Mucosa of descending colon (tissue), 3 donors: ENCODE measurements around the gene WIPF2. TPM values are rescaled to one million over a fixed set of nuclear protein-coding genes. Genes with fewer than 3 reads are reported as not detected.
A peak's percentile ranks its signal among the peaks of the same experiment; 100 is the strongest.
"Not testable (repeated sequence)": the region's sequence is repeated elsewhere in the genome, so short reads cannot be mapped to it uniquely, and the experiment has no call there.

ENCODE experiments used
- ATAC-seq: fragments of 200-7000 bp; cut with Tn5 transposase; one replicate; pipeline ENCODE4 v1.9.1; 2020; ENCODE audit warnings: mild to moderate bottlenecking, moderate library complexity
- DNase-seq, 3 donors: peaks; one replicate each; pipeline ENCODE4 v3.0.0-alpha.2; 2020
- H3K36me3 ChIP-seq: fragments of 200-600 bp; one replicate; pipeline ENCODE4 v1.8.0; 2021; ENCODE audit warnings: low read depth, mild to moderate bottlenecking
- H3K4me1 ChIP-seq: fragments of 200-600 bp; one replicate; pipeline ENCODE4 v1.8.0; 2021; ENCODE audit warnings: low read depth, mild to moderate bottlenecking
- H3K4me3 ChIP-seq: fragments of 200-600 bp; one replicate; pipeline ENCODE4 v1.8.0; 2021; ENCODE audit warnings: mild to moderate bottlenecking
- H3K9me3 ChIP-seq: fragments of 200-600 bp; one replicate; pipeline ENCODE4 v1.8.0; 2021; ENCODE audit warnings: mild to moderate bottlenecking
- intact Hi-C, 2 donors: fragments of 100-400 bp; cut with DNase I in 1 of 2; cut with micrococcal nuclease in 1 of 2; formaldehyde crosslinking; loops; one replicate each; pipeline versions ENCODE4 v1.11.0 to v1.11.1; 2022; cut with DNase I, micrococcal nuclease
- total RNA-seq, 3 donors: library from RNA; stranded (reverse); fragmentation: NEBNext Ultra II Directional in 2 of 3; extraction: Animal tissue kit (Norgen Biotek cat#: 25700) in 2 of 3; gene quantifications; one replicate each; pipeline versions ENCODE4 v1.2.1 to v1.2.4, GENCODE V29; 2021 to 2023
- TF ChIP-seq, protein P1 (sequence below): fragments of 200-600 bp; IDR thresholded peaks from one replicate; pipeline ENCODE4 v1.8.0; 2022; ENCODE audit warnings: antibody characterized with exemption, mild to moderate bottlenecking
- donor health status: DM: no; HTN: no; CAD: no; lungs with moderate emphysema.
- donor health status: DM: no; HTN: no; CAD: no.
- donor health status: DM: no; HTN: yes; CAD: no.

The WIPF2 gene
- total RNA-seq, 3 donors from 2014 or later, result 41.4 to 56.2 (median 42.8) TPM

DNA sequence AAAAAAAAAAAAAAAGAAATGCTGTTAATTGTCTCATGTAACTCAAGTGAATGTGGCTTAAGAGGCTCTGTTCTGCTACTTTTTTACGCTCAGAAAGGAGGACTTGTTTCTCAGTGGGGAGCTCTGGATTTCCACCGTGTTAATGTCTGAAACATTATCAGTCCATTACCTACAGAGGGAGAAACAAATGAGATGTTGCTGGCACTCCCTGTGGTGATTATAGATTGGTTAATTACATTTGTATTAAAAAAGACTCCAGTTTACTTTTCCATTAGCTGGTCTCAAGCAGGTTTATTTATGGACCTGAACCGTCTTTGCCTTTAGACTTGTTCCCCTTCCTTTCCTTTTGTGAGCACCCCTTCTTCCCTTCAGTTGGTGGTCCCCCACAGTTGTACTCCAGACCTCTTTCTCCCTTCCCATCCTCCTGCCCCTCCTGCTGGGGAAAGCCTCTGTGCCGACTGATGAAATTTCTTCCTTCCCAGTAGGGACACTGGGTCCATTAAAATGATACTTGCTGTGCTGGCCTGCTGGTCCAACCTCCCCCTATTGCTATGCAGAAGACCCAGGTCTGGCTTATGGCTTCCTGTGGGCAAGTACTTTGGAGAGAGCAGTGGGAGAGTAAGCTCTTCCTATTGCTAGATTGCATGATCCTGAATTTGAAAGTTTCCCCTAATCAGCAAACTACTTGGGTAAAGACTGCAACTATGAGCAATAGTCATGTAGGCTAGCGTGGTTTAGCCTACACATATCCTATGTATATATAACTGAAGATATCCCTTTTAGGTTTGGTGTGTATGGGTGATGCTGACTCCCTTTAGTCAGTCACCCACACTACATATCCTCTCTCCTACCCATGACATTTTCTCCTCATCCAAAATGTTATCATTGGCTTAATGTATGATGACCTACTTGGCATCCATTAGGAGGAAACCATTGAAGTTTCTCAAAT, 76.7 kb downstream of the WIPF2 start:
- Histone ChIP-seq H3K4me1 (no peaks in the 10 kb centered on the region), H3K36me3 (no peaks in the 10 kb centered on the region), H3K9me3 (no peaks in the 10 kb centered on the region), H3K4me3 (no peak overlapping the region)
- intact Hi-C loops, result no loop called here
- DNase-seq, result no peak
- no peak for ATAC-seq
- TF ChIP-seq, protein P1, sequence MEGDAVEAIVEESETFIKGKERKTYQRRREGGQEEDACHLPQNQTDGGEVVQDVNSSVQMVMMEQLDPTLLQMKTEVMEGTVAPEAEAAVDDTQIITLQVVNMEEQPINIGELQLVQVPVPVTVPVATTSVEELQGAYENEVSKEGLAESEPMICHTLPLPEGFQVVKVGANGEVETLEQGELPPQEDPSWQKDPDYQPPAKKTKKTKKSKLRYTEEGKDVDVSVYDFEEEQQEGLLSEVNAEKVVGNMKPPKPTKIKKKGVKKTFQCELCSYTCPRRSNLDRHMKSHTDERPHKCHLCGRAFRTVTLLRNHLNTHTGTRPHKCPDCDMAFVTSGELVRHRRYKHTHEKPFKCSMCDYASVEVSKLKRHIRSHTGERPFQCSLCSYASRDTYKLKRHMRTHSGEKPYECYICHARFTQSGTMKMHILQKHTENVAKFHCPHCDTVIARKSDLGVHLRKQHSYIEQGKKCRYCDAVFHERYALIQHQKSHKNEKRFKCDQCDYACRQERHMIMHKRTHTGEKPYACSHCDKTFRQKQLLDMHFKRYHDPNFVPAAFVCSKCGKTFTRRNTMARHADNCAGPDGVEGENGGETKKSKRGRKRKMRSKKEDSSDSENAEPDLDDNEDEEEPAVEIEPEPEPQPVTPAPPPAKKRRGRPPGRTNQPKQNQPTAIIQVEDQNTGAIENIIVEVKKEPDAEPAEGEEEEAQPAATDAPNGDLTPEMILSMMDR, result no peak

GRCh38 chr17:40297511-40297910, 78.4 kb downstream of the WIPF2 start:
- TF ChIP-seq, protein P1, result no peak
- DNase-seq, result no peak
- no peaks in the 10 kb centered on the region for H3K4me1 ChIP-seq
- intact Hi-C loops, result no loop called here
- H3K9me3 ChIP-seq, result no peaks in the 10 kb centered on the region
- no peak for ATAC-seq
- no peak overlapping the region for H3K4me3 ChIP-seq
- no peaks in the 10 kb centered on the region for H3K36me3 ChIP-seq

DNA sequence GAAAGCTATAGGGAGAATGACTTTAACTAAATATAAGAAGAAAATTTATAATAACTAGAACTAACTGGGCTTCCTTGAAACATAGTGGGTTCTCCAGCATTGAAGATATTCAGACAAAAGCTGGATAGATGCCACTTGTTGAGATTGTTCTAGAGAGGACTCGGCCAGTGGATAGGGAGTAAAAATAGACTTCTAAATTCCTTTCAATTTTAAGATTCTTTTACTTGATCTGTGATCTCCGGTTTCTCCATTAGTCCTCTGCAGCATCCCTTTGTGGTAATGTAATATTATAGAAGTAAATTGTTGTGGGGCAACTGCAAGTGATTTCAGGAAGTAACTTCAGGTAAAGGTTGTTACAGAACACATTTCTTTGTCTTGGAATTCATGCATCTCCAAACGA, 79.6 kb downstream of the WIPF2 start:
- Histone ChIP-seq H3K4me1 (no peaks in the 10 kb centered on the region), H3K36me3 (no peaks in the 10 kb centered on the region), H3K4me3 (no peak overlapping the region), H3K9me3 (no peaks in the 10 kb centered on the region)
- intact Hi-C loops, result no loop called here
- TF ChIP-seq, protein P1, result no peak
- ATAC-seq (no peak), DNase-seq (no peak)

DNA sequence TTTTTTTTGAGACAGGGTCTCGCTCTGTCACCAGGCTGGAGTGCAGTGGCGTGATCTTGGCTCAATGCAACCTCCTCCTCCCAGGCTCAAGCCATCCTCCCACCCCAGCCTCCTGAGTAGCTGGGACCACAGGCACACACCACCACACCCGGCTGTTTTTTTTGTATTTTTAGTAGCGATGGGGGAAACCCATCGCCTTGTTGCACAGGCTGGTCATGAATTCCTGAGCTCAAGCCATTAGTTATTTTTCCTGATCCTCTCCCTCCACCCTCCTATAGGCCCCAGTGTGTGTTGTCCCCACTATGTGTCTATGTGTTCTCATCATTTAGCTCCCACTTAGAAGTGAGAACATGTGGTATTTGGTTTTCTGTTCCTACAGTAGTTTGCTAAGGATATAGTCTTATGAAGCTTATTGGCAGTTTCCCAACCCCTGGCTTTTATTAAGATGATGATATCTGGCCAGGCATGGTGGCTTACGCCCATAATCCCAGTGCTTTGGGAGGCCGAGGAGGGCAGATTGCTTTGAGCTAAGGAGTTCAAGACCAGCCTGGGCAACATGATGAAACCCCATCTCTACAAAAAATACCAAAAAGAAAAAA, 80.2 kb downstream of the WIPF2 start:
- DNase-seq, intact Hi-C loops, H3K36me3 ChIP-seq, H3K4me1 ChIP-seq, H3K4me3 ChIP-seq, ATAC-seq, H3K9me3 ChIP-seq: not testable (repeated sequence)

DNA sequence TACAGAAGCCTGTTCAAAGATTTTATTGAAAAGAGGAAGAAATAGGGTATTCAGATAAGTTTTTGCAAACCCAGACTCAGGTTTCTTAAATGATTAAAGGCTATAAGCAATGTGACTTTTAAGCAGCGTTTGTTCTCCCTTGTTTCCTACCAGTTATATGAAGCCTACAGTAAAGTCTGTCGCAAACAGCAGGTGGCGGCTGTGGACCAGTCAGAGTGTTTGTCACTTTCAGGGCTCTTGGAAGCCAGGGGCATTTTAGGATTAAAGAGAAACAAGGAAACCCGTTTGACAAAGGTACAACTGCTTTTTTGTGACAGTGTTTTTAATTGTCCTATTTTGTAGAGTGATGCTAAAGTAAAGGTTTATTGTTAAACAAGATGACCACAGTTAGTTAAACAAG, 82.2 kb downstream of the WIPF2 start:
- Histone ChIP-seq H3K4me3 (no peak overlapping the region), H3K36me3 (no peaks in the 10 kb centered on the region), H3K9me3 (no peaks in the 10 kb centered on the region), H3K4me1 (peaks cover 1% of the 10 kb centered on the region)
- ATAC-seq (peak; percentile 51), DNase-seq (peak in 1 of 3 donors; percentile 76)
- intact Hi-C loops, result loop anchor here in 1 of 2 donors (5.0 to 10.0 kb wide), 2 partner anchors 56 to 113 kb away; partner anchors contain the start of gene TOP2A
- TF ChIP-seq, protein P1, result no peak
